Left lobe of liver (tissue), 2 donors: ENCODE results near the gene AMER2. TPM values are rescaled to one million over a fixed set of nuclear protein-coding genes. Genes with fewer than 3 reads are reported as not detected.
"Not testable (repeated sequence)": the region's sequence is repeated elsewhere in the genome, so short reads cannot be mapped to it uniquely, and the experiment has no call there.

Experiments used
- ATAC-seq: fragments of 200-7000 bp; cut with Tn5 transposase; one replicate; pipeline ENCODE4 v1.9.1; 2020; ENCODE audit warnings: mild to moderate bottlenecking, moderate library complexity
- DNase-seq: peaks from one replicate; pipeline ENCODE4 v3.0.0-alpha.2; 2020; ENCODE audit warnings: low spot score
- total RNA-seq: library from RNA; stranded (reverse); gene quantifications from one replicate; pipeline ENCODE4 v1.2.1, GENCODE V29; 2021
- donor health status: DM: no; HTN: no; CAD: no; lungs with moderate emphysema.
- donor health status: DM: no; HTN: yes; CAD: no.

The AMER2 gene
- total RNA-seq, 1 donor from 2014 or later: not detected

DNA sequence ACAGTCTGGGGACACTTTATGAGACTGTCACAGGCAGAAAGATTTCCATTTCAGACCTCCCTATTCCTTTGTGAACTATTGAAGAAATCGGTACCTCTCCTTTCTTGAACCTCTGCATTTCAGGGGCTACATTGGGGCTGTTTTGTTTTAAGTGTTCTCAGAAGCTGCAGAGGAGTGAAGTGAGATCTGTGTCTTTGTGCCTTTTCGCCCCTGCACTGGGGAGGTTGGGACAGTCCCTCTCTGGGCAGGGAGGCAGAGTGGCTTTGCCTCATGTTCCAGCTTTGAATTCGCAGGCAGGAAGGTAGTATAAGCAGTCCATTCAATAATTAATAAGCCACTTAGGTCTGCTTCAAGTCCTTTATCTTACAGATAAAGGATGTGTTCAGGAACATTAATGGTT, 9.5 kb upstream of the AMER2 start:
- ATAC-seq: no peak

GRCh38 chr13:25180775-25181537, 8.9 kb upstream of the AMER2 start:
- ATAC-seq (no peak), DNase-seq (no peak)

More for the DNA sequence above, 9.5 kb upstream of the AMER2 start:
- no peak for DNase-seq

- DNase-seq (no peak), ATAC-seq (no peak)
Observed at GRCh38 chr13:25179832-25180774, 8.0 kb upstream of the AMER2 start.

- ATAC-seq (no peak), DNase-seq (no peak)
Observed at GRCh38 chr13:25179011-25179410, 6.9 kb upstream of the AMER2 start.

DNA sequence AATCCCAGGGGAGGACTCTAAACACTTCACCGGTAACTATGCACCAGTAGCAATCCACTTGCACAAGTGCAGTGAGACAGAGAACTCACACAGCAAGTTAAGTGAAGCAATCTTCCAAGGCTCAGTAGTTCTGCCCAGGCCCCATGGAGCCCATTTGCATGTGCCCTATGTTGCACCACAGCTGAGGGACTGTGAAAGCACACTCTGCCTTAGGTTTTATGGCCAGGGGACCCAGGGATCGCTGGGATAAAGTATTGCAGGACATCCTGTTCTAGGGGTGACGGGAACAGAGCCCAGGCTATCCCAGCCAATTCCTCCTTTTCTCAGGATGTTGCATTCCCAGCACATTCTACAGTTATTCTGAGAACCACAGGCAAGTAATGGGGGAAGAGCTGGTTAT, 6.0 kb upstream of the AMER2 start:
- no peak for ATAC-seq
- DNase-seq: no peak

DNA sequence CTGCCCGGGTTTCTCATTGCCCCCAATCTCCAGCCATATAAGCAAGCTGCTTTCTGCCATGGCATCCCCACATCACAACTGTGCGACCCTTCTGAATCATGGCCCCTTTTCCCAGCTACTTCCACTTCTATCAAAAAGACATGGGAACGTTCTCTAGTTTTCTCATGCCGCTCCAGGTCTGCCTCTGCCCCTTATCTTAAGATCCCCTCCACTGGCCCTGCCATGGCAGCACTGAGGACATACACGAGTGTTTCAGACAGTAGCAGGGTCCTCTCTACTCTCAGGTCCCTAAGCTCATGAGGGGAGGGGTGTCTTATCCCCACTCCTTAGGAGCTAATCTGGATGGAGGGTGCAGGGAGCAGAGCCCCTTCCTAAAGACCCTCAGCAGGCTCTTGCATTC, 5.5 kb upstream of the AMER2 start:
- DNase-seq (no peak), ATAC-seq (no peak)

DNA sequence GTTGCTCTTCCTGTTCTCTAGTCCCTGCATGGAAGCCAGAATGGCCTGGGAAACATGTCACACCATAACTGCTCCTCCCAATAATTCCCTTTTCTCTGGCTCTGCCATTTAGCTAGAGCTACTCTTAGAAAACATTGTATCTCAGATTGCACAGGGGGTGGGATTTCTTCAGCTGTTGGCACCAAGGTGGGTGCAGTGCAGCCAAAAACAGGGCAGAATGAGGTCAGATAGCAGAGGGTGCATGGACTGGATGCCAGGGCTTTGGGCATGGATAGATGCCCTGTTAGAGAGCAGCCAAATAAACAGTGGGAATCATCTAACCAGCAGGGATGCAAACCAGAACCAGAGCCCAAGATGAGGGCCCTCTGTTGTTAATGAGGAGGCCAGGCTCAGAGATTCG, 4.9 kb upstream of the AMER2 start:
- DNase-seq (no peak), ATAC-seq (no peak)

GRCh38 chr13:25175431-25175830, 3.3 kb upstream of the AMER2 start:
- ATAC-seq: no peak
- no peak for DNase-seq

DNA sequence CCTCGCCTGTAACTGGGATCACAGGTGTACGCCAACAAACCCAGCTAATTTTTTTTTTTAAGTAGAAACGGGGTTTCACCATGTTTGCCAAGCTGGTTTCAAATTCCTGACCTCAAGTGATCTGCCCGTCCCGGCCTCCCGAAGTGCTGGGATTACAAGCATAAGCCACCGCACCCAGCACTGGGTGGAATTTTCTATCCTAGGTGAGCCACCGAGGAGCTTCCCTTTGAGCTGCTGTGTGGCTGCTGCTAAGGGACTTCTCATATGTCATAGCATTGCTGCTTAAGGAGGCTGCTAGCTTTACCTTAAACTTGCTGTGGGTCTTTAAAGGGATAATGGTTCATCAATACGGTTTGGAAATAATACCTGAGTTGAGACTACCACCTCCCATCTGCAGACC, 2.9 kb upstream of the AMER2 start:
- DNase-seq: no peak
- ATAC-seq: no peak

DNA sequence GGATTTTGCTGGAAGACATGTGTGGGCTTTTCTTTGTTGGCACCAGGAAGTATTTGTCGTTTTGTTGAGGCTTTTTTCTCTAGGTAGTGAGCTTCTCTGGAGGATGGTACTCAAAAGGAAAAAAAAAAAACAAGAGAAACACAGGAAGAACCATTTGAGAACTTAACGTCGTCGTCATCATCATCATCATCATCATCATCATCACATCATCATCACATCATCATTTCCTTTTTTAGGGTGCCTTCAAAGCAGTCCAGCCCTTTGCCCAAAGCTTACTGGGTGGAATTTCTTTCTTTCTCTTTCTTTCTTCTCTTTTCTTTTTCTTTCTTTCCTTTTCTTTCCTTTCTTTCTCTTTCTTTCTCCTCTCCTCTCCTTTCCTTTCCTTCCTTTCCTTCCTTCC, 2.2 kb upstream of the AMER2 start:
- DNase-seq: no peak

DNA sequence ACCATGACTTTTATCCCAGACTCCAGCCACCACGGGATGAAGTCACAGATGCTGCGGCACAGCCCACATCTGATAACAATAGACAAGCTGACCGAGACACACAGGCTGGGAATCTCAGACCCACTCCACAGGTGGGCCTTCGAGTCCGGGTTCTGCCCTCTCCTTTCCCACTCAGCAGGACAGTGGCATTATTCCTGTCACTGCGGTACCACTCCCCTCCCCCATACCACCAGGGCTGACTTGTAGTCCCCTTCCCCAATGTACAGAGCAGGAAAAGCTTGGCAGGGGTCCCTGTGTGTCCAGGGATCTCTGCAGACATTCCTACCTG, 179 bp upstream of the AMER2 start:
- no peak for ATAC-seq
- DNase-seq: no peak

More for the DNA sequence above, 2.2 kb upstream of the AMER2 start:
- no peak for ATAC-seq

DNA sequence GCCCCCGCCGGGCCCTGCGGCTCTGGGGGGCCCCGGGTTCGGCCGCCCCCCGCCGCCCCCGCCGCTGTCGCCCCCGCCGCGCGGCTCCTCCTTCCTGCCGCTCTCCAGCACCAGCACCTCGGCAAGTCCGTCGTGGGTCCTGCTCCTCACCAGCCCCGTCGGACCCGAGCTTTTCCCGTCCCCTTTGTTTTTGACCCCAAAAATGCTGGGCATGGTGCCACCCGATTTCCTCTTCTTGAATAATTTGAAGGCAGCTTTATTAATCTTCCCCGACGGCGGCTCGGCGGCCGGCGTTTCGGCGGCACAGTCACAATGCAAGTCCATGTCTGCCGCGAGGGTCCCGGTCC, 945 bp downstream of the AMER2 start:
- no peak for ATAC-seq
- DNase-seq: no peak

DNA sequence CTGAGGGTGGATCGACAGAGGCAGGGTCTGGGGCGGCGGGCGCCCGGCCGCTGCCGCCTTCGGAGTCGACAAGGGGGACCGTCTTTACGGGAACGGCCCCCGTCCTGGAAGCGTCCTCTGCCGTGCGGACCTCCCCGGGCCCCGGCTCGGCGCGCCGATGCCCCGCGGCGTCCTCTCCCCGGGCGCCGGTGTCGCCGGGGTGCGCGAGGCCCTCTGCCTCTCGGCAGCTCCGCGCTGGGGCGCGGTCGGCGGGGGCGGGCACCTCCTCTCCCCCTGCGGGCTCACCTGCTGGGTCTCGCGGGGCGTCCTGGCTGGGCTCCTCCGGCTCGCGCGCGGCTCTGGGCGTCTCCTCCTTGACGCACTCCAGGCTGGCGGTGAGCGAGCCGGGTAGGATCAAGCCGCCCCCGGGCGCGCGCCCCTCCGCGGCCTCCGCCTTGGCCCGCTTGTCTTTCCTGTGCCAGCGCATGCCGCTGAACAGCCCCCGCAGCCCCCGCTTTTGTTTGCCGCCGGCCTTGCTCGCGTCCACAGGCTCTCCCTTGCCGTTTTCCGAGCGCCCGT, 1.5 kb downstream of the AMER2 start:
- DNase-seq (no peak), ATAC-seq (no peak)

DNA sequence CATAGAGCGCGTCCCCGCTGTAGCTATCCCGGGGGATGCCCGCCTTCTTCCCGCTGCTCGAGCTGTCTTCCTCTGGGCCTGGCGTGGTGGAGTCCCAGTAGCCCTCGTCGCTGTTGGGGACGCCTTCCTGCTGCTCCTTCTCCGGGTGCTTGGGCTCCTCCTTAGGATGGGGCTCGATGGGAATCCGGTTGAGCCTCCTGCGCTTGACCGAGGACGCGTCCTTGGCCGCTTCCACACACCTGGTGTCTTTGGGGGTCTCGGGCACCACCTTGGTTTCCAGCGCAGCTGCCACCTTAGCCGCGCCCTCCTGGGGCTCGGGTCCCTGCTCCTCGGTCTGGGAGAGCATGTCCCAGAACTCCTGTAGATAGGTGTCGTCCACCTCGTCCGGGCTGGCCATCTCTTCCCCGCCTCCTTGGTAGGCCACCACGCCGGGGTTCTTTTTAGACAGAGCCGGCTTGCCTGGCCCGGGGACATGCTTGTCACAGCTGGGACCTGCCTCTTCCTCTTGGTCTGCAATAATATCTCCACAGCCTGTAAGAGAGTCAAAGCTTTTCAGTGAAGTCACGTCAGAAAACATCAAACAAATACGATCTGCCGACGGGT, 2.0 kb downstream of the AMER2 start:
- DNase-seq (no peak), ATAC-seq (no peak)

- ATAC-seq: no peak
- DNase-seq: no peak
Observed at GRCh38 chr13:25169356-25169755, 2.7 kb downstream of the AMER2 start.

DNA sequence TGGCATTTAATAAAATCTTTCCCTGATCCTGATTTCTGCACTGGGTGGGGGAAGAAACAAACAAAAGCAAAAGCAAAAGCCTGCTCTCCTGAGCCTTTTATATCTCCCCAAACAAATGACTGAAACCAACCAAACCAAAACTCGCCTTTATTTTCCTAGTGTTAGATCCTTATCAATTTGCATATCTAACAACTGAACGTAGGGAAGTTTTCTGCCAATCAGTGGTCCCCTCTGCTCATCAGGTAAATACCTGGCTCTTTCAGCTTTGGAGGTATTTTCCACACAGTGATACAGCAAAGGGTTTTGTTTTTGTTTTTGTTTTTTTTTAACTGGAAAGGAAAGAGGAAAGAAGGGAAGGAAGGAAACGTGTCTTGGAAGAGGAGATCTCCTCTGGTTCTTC, 3.3 kb downstream of the AMER2 start:
- no peak for DNase-seq
- ATAC-seq: no peak

DNA sequence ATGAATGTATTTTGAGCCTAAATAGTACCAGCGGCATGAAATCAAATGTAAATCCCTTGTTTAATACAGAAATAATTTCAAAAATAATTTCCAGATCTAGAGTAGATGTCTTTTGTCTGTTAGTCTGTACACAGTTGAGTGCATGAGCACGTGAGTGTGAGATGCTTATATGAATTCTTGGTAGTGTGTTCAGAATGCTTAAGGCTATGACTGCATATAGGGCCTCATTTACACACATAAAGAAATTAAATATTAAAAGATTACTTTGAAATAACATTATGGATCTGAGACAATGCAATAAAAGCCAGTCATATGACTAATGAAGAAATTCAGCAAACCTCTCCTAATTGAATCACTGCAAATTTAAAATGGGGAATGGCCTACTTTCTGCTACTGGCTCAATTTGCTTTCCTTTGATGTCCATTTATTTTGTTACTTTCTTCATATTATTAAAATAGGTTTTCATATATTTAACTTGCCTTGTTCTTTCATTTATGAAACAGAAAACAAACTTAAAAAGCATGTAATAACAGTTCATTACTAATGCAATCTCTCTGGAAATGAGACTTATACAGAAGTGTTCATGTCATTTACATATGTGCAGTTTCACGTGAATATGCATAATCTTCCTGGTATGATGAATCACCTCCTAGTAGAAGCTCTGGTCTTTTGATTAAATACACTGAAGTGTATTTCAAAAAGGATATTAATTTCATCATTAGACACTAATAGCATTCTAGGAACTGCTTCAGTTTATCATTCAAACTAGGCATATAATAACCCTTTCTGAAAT, 4.5 kb downstream of the AMER2 start:
- no peak for ATAC-seq
- DNase-seq: no peak

DNA sequence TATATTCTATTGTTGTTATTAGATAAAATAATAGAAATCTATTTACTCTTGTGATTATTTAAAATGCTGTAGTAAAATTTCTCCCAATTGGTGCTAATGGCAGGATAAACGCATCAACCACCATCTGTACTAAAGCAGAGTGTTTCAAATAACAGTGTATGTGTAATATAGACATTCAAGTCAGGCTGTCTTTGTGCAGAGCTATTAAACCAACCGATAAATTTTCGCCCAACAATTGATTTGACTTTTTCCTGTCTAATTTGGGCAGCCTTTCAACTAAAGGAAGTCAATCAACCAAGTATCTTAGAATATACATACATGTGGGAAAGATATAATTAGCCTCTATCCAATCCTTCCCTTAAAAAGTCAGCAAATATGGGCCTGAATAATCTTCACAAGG, 5.8 kb downstream of the AMER2 start:
- DNase-seq (no peak), ATAC-seq (no peak)

DNA sequence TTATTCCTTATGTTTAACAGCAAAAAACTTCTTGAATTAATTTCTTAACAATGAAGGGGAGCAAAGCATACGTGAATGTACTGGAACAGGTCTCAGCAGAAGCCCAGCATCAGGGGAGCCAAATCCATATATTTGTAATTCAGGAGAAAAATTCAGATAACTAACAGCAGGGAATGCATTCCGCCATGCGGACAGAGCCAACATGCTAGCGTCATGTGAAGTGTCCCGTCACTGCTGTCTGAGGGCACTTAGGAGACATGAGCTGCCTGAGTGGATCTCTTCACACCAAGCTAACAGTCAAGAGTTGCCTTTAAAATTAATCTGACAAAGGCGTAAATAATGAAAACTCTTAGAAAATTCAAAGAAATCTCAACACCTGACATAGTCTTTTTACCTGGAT, 6.4 kb downstream of the AMER2 start:
- DNase-seq: no peak
- ATAC-seq: no peak

DNA sequence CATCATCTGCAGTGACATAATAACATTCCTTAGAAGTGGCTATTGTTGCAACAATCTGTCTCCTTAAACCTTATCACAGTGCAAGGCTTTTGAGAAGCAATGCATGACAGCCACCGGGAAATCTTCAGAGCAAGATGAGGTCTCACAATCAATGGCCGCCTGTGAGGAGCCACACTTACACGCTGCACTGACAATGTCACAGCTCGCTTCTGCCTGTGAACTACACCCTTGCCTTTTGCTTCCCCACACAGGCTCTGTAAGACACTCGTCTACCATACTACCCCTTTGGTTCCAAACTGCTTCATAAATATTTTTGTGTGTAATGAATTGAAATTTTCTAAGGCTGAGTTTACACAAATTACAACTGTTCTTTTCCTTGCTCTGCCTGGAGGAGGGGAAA, 6.9 kb downstream of the AMER2 start:
- DNase-seq, ATAC-seq: not testable (repeated sequence)

- DNase-seq: no peak
- ATAC-seq: no peak
Observed at GRCh38 chr13:25157681-25158080, 14.4 kb downstream of the AMER2 start.
